OCI-LY7 (cell line): ENCODE data around the gene EPHA8.

ENCODE experiments used
- CTCF ChIP-seq: fragments of 200-600 bp; sonication (generic); conservative IDR thresholded peaks from 2 replicates; pipeline ENCODE4 v1.5.1; 2014; ENCODE audit warnings: mild to moderate bottlenecking, antibody characterized with exemption, low read length, moderate library complexity, mixed read lengths
- EZH2phosphoT487 ChIP-seq: fragments of 200-600 bp; sonication (generic); IDR thresholded peaks from 2 replicates; pipeline ENCODE4 v1.6.1; 2018; ENCODE audit warnings: low read depth, borderline replicate concordance, mild to moderate bottlenecking, mixed run types, antibody characterized with exemption, low read length, moderate library complexity, mixed read lengths

- no peak for TF ChIP-seq CTCF
- TF ChIP-seq EZH2phosphoT487, result no peak
These were observed 41.6 kb upstream of the EPHA8 start for GRCh38 chr1:22521692-22522091.
